Measurements from ENCODE around the gene S100A14. TPM values are rescaled to one million over a fixed set of nuclear protein-coding genes. Genes with fewer than 3 reads are reported as not detected.

S100A14 gene
- polyA plus RNA-seq, 1 of the 3 experiments (the other 2 are of a cell fraction): 0.15 TPM

GRCh38 chr1:153626477-153626903 is 10.4 kb upstream of the S100A14 start:
- Histone ChIP-seq H3K4me2 (no peak overlapping the region), H3F3A (replicated peaks; ENCODE audit: insufficient read depth) (peaks cover 8% of the 10 kb centered on the region), H3K36me3 (replicated peaks in 1 of 2; ENCODE audit: control insufficient read depth in 1 of 2, insufficient read depth in 2 of 2, low read length in 1 of 2) (no peaks in the 10 kb centered on the region), H2AFZ (ENCODE audit: low read depth) (no peak overlapping the region), H3K27me3 (ENCODE audit: insufficient read depth) (no peaks in the 10 kb centered on the region), H3K79me2 (ENCODE audit: insufficient read depth) (no peaks in the 10 kb centered on the region), H4K20me1 (ENCODE audit: insufficient read depth) (no peaks in the 10 kb centered on the region), H3K4me1 (ENCODE audit: control insufficient read depth in 1 of 2, insufficient read depth in 2 of 2, low read depth in 1 of 2, low read length in 1 of 2) (peaks cover 10 to 11% of the 10 kb centered on the region in 2 experiments; a peak in 2 of 4 replicates), H3K27ac (ENCODE audit: low read depth in 2 of 2, low read length in 1 of 2) (no peak overlapping the region), H3K9me3 (no peaks in the 10 kb centered on the region), H3K9me2 (no peaks in the 10 kb centered on the region), H3K9ac (no peak overlapping the region), H3K4me3 (ENCODE audit: low read depth in 2 of 2, low read length in 1 of 2) (no peak overlapping the region)
- POLR2A ChIA-PET: no interaction called here
- no peak for TF ChIP-seq USF2 (IDR thresholded peaks at IDR 0.05; ENCODE audit: borderline replicate concordance, low read depth, low read length)
- TF ChIP-seq RAD21 (IDR thresholded peaks at IDR 0.05; ENCODE audit: low read length): no peak
- TF ChIP-seq EZH2phosphoT487 (IDR thresholded peaks at IDR 0.05; ENCODE audit: borderline replicate concordance, low read depth): no peak
- TF ChIP-seq FOXJ3 (CRISPR knock-in tag; IDR thresholded peaks at IDR 0.05): no peak
- TF ChIP-seq FOSL2 (IDR thresholded peaks at IDR 0.05; ENCODE audit: borderline replicate concordance, low read depth): no peak
- CTCF ChIA-PET: interaction anchor here (1.2 to 8.3 kb wide), 3 partner anchors 11 to 116 kb away, joined by 6 to 62 read pairs (median 13); partner anchors contain the start of genes S100A14 and S100A16
- WGBS (ENCODE audit: low lambda C conversion rate): 88% methylated on average over 2 of the region's 3 CpGs
- DNase-seq: no peak

GRCh38 chr1:153624965-153625611 is 9.0 kb upstream of the S100A14 start:
- TF ChIP-seq NRF1 (IDR thresholded peaks at IDR 0.05; ENCODE audit: low read depth, low read length) (no peak), SIN3A (IDR thresholded peaks at IDR 0.05; ENCODE audit: borderline replicate concordance, low read depth, low read length) (no peak), TCF12 (IDR thresholded peaks at IDR 0.05) (no peak), IRF3 (IDR thresholded peaks at IDR 0.05; ENCODE audit: low read depth, low read length) (no peak), JUND (IDR thresholded peaks at IDR 0.05) (no peak), FOXJ3 (CRISPR knock-in tag; IDR thresholded peaks at IDR 0.05) (no peak), ZBTB33 (IDR thresholded peaks at IDR 0.05; ENCODE audit: borderline replicate concordance, low read depth) (no peak), FOSL2 (IDR thresholded peaks at IDR 0.05; ENCODE audit: borderline replicate concordance, low read depth) (no peak), USF1 (IDR thresholded peaks at IDR 0.05; ENCODE audit: borderline replicate concordance, low read depth) (no peak), SMC3 (IDR thresholded peaks at IDR 0.05; ENCODE audit: low read depth, low read length) (no peak), POLR2AphosphoS5 (IDR thresholded peaks at IDR 0.05; ENCODE audit: low read depth, low read length) (no peak)
- 88% methylated on average over 10 of the region's 10 CpGs for WGBS (ENCODE audit: low lambda C conversion rate)
- H3K27me3 ChIP-seq (ENCODE audit: insufficient read depth): no peaks in the 10 kb centered on the region
- no peak overlapping the region for H3K4me2 ChIP-seq
- H3K9ac ChIP-seq: no peak overlapping the region
- H3K79me2 ChIP-seq (ENCODE audit: insufficient read depth): no peaks in the 10 kb centered on the region
- peaks cover 8% of the 10 kb centered on the region for H3F3A ChIP-seq (replicated peaks; ENCODE audit: insufficient read depth)
- CTCF ChIA-PET: interaction anchor here (8.3 kb wide), 1 partner anchor 9 kb away, joined by 62 read pairs; the partner anchor contains the start of genes S100A14 and S100A16
- H4K20me1 ChIP-seq (ENCODE audit: insufficient read depth): no peaks in the 10 kb centered on the region
- no peak overlapping the region for H3K4me3 ChIP-seq (ENCODE audit: low read depth in 2 of 2, low read length in 1 of 2)
- H3K4me1 ChIP-seq (ENCODE audit: control insufficient read depth in 1 of 2, insufficient read depth in 2 of 2, low read depth in 1 of 2, low read length in 1 of 2): peaks cover 10 to 11% of the 10 kb centered on the region in 2 experiments; a peak in 2 of 4 replicates
- no peak overlapping the region for H3K27ac ChIP-seq (ENCODE audit: low read depth in 2 of 2, low read length in 1 of 2)
- no peaks in the 10 kb centered on the region for H3K9me3 ChIP-seq
- no peaks in the 10 kb centered on the region for H3K36me3 ChIP-seq (replicated peaks in 1 of 2; ENCODE audit: control insufficient read depth in 1 of 2, insufficient read depth in 2 of 2, low read length in 1 of 2)
- DNase-seq: no peak
- H3K9me2 ChIP-seq: no peaks in the 10 kb centered on the region
- POLR2A ChIA-PET: no interaction called here
- no peak overlapping the region for H2AFZ ChIP-seq (ENCODE audit: low read depth)

Measured in SK-N-SH (cell line).